ENCODE measurements around the gene CRELD2.

- TF ChIP-seq, protein P1, sequence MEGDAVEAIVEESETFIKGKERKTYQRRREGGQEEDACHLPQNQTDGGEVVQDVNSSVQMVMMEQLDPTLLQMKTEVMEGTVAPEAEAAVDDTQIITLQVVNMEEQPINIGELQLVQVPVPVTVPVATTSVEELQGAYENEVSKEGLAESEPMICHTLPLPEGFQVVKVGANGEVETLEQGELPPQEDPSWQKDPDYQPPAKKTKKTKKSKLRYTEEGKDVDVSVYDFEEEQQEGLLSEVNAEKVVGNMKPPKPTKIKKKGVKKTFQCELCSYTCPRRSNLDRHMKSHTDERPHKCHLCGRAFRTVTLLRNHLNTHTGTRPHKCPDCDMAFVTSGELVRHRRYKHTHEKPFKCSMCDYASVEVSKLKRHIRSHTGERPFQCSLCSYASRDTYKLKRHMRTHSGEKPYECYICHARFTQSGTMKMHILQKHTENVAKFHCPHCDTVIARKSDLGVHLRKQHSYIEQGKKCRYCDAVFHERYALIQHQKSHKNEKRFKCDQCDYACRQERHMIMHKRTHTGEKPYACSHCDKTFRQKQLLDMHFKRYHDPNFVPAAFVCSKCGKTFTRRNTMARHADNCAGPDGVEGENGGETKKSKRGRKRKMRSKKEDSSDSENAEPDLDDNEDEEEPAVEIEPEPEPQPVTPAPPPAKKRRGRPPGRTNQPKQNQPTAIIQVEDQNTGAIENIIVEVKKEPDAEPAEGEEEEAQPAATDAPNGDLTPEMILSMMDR (conservative IDR thresholded peaks at IDR 0.05; ENCODE audit: low read depth in 2 of 2): peak; percentile 31 to 41
- no peak for TF ChIP-seq EZH2phosphoT487 (IDR thresholded peaks at IDR 0.05; ENCODE audit: unreplicated experiment)
- no peak for TF ChIP-seq POLR2AphosphoS5 (IDR thresholded peaks at IDR 0.05; ENCODE audit: low read depth)
- TF ChIP-seq REST (IDR thresholded peaks at IDR 0.05; ENCODE audit: unreplicated experiment): no peak
- TF ChIP-seq EZH2 (IDR thresholded peaks at IDR 0.05; ENCODE audit: low read depth, unreplicated experiment): no peak
- no peak for TF ChIP-seq JUNB (IDR thresholded peaks at IDR 0.05; ENCODE audit: unreplicated experiment)
- TF ChIP-seq, protein P2, sequence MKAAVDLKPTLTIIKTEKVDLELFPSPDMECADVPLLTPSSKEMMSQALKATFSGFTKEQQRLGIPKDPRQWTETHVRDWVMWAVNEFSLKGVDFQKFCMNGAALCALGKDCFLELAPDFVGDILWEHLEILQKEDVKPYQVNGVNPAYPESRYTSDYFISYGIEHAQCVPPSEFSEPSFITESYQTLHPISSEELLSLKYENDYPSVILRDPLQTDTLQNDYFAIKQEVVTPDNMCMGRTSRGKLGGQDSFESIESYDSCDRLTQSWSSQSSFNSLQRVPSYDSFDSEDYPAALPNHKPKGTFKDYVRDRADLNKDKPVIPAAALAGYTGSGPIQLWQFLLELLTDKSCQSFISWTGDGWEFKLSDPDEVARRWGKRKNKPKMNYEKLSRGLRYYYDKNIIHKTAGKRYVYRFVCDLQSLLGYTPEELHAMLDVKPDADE (IDR thresholded peaks at IDR 0.05): no peak
- no peak for TF ChIP-seq ZNF114 (CRISPR knock-in tag; IDR thresholded peaks at IDR 0.05)
- no peak for TF ChIP-seq NANOG (IDR thresholded peaks at IDR 0.05; ENCODE audit: borderline replicate concordance)
Measured at GRCh38 chr22:49923445-49923844, 5.0 kb downstream of the CRELD2 start.

All from GM23338 (cell line).